K562 (cell line): Measurements from ENCODE around the gene FSTL3. TPM values are rescaled to one million over a fixed set of nuclear protein-coding genes. Genes with fewer than 3 reads are reported as not detected.

Experiments used
- HNRNPH1 ChIP-seq: fragments of 200-400 bp; formaldehyde crosslinking; optimal IDR thresholded peaks from 2 replicates; pipeline ENCODE3; 2017; ENCODE audit warnings: low read depth, mild to moderate bottlenecking, low read length, moderate library complexity
- POLR2G ChIP-seq: fragments of 200-400 bp; formaldehyde crosslinking; IDR thresholded peaks from 2 replicates; pipeline ENCODE4 v1.6.1; 2017; ENCODE audit warnings: low read depth, mild to moderate bottlenecking, antibody characterized with exemption, low read length, moderate library complexity
- POLR3G ChIP-seq: IDR thresholded peaks from 2 replicates; pipeline ENCODE4 v1.6.1; 2011; ENCODE audit not compliant: insufficient read length, insufficient replicate concordance; ENCODE audit errors: extremely low read depth
- TAF1 ChIP-seq: IDR thresholded peaks from 2 replicates; pipeline ENCODE4 v1.6.1; 2011; ENCODE audit warnings: mild to moderate bottlenecking, low read length, moderate library complexity; ENCODE audit not compliant: insufficient read depth, control insufficient read depth, severe bottlenecking; ENCODE audit errors: extremely low read depth
- TARDBP ChIP-seq: fragments of 450-650 bp; IDR thresholded peaks from 2 replicates; pipeline ENCODE4 v1.6.1; 2016
- TCF7L2 ChIP-seq: fragments of 150-350 bp; IDR thresholded peaks from 2 replicates; pipeline ENCODE4 v1.6.1; 2016; ENCODE audit warnings: low read depth, mild to moderate bottlenecking, low read length, moderate library complexity
- ZBTB33 ChIP-seq: sonication (generic); formaldehyde crosslinking; IDR thresholded peaks from 2 replicates; pipeline ENCODE4 v1.8.1; 2023; ENCODE audit warnings: mild to moderate bottlenecking, missing genetic modification reagents
- ZNF274 ChIP-seq: IDR thresholded peaks from 2 replicates; pipeline ENCODE4 v1.6.1; 2011; ENCODE audit warnings: low read depth, mild to moderate bottlenecking, low read length, moderate library complexity, borderline replicate concordance
- ZZZ3 ChIP-seq: fragments of 450-650 bp; IDR thresholded peaks from 2 replicates; pipeline ENCODE4 v1.6.1; 2016; ENCODE audit warnings: antibody characterized with exemption, mild to moderate bottlenecking, moderate library complexity
- polyA plus RNA-seq, 8 experiments: library from polyadenylated mRNA; depleted of rRNA in 4 of 8; stranded (reverse) in 5 of 8; unstranded in 3 of 8; fragments of >200 nt; fragmentation: Nextera tagmentation in 2 of 8; fragmentation: Illumina TruSeq in 1 of 8; extraction: Ambion mirVana in 2 of 8; extraction: Trizol in 1 of 8; gene quantifications; 2 replicates each; pipeline versions ENCODE4 v1.2.1 to v1.2.3, GENCODE V29; 2011 to 2014; ENCODE audit warnings: inconsistent platforms in 1 of 8, missing spikeins in 1 of 8
- total RNA-seq, 7 experiments: library from RNA; depleted of rRNA in 6 of 7; stranded (reverse); fragments of >200 nt in 6 of 7; fragmentation: Illumina TruSeq in 2 of 7; extraction: Trizol in 2 of 7; gene quantifications; 2 replicates each; pipeline versions ENCODE4 v1.2.1 to v1.2.3, GENCODE V29; 2011 to 2021; ENCODE audit warnings: low replicate concordance in 1 of 7
- TF ChIP-seq, protein P1 (sequence below), 2 experiments: fragments of 450-650 bp; formaldehyde crosslinking in 1 of 2; IDR thresholded peaks; 2 replicates each; pipeline versions ENCODE4 v1.4.0 to v1.6.1; 2014 to 2020; ENCODE audit warnings: mild to moderate bottlenecking in 2 of 2, borderline replicate concordance in 1 of 2, low read depth in 1 of 2

FSTL3 gene
- total and polyA plus RNA-seq, 9 of the 15 experiments (the other 6 are each of a cell fraction or from before 2014, with no cell fraction given), result 0.35 to 6.8 (median 4.2) TPM; not detected in 1

GRCh38 chr19:639253-640160, 36.7 kb upstream of the FSTL3 start, which contains the start of gene FGF22 (continued):
- TF ChIP-seq ZNF274 (no peak), POLR3G (no peak), TCF7L2 (no peak), ZBTB33 (CRISPR knock-in tag) (no peak), TAF1 (no peak), HNRNPH1 (no peak), POLR2G (peak; percentile 18; the same call in 1 of the 2 replicates), TARDBP (no peak), ZZZ3 (no peak)
- TF ChIP-seq, protein P1, sequence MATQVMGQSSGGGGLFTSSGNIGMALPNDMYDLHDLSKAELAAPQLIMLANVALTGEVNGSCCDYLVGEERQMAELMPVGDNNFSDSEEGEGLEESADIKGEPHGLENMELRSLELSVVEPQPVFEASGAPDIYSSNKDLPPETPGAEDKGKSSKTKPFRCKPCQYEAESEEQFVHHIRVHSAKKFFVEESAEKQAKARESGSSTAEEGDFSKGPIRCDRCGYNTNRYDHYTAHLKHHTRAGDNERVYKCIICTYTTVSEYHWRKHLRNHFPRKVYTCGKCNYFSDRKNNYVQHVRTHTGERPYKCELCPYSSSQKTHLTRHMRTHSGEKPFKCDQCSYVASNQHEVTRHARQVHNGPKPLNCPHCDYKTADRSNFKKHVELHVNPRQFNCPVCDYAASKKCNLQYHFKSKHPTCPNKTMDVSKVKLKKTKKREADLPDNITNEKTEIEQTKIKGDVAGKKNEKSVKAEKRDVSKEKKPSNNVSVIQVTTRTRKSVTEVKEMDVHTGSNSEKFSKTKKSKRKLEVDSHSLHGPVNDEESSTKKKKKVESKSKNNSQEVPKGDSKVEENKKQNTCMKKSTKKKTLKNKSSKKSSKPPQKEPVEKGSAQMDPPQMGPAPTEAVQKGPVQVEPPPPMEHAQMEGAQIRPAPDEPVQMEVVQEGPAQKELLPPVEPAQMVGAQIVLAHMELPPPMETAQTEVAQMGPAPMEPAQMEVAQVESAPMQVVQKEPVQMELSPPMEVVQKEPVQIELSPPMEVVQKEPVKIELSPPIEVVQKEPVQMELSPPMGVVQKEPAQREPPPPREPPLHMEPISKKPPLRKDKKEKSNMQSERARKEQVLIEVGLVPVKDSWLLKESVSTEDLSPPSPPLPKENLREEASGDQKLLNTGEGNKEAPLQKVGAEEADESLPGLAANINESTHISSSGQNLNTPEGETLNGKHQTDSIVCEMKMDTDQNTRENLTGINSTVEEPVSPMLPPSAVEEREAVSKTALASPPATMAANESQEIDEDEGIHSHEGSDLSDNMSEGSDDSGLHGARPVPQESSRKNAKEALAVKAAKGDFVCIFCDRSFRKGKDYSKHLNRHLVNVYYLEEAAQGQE (IDR thresholded peaks at IDR 0.05; ENCODE audit: borderline replicate concordance), result no peak
- TF ChIP-seq, protein P1 (CRISPR knock-in tag; IDR thresholded peaks at IDR 0.05; ENCODE audit: low read depth), result no peak
